ENCODE measurements around the gene SLC25A1. TPM values are rescaled to one million over a fixed set of nuclear protein-coding genes. Genes with fewer than 3 reads are reported as not detected.

The SLC25A1 gene
- total and polyA plus RNA-seq, 2 of the 8 experiments (the other 6 are each of a cell fraction or from before 2014, with no cell fraction given) = 110 to 148 TPM

GRCh38 chr22:19152942-19153883 lies 25.3 kb downstream of the SLC25A1 start:
- no peak overlapping the region for H3K23ac ChIP-seq (ENCODE audit: insufficient read length)
- no peak overlapping the region for H4K91ac ChIP-seq (replicated peaks; ENCODE audit: insufficient read length, low read length)
- ChIA-PET POLR2A (ENCODE audit: partially characterized antibody) (interaction anchor here (0.6 kb wide), 1 partner anchor 38 kb away, joined by 3 read pairs; no protein-coding TSS in a partner anchor), CTCF (ENCODE audit: partially characterized antibody) (interaction anchor here (5.2 kb wide), 1 partner anchor 7 kb away, joined by 37 read pairs; the partner anchor contains the start of gene ESS2)
- H3K14ac ChIP-seq (ENCODE audit: insufficient read length) = no peak overlapping the region
- H2BK15ac ChIP-seq (ENCODE audit: low read length) = no peak overlapping the region
- peaks cover 7% of the 10 kb centered on the region; the same call in 1 of the 2 replicates for H3K23me2 ChIP-seq (ENCODE audit: low read depth, low read length)
- H2BK20ac ChIP-seq (ENCODE audit: low read length) = no peak overlapping the region
- H2BK12ac ChIP-seq (ENCODE audit: low read depth, low read length) = peak overlapping the region; percentile 75; the same call in 1 of the 2 replicates
- no peak overlapping the region for H2BK120ac ChIP-seq (replicated peaks; ENCODE audit: low read depth, low read length)
- no peak overlapping the region for H3K4ac ChIP-seq (replicated peaks; ENCODE audit: insufficient read length, low read depth, low read length)
- 79% methylated on average over 11 of the region's 11 CpGs; no CpG with 5 or more reads in 1 of the 2 experiments for WGBS, 2 experiments (ENCODE audit: extremely low coverage in 1 of 2, insufficient coverage in 1 of 2, insufficient read length in 1 of 2, insufficient replicate concordance in 2 of 2, low coverage in 1 of 2, low lambda C conversion rate in 2 of 2, missing lambda C conversion rate in 1 of 2)
- peaks cover 0 to 12% (median 0%) of the 10 kb centered on the region in 4 experiments; a peak in 1 of 8 replicates for H3K36me3 ChIP-seq (ENCODE audit: control insufficient read depth in 2 of 4, insufficient read depth in 4 of 4, low read length in 3 of 4)
- H2AFZ ChIP-seq (ENCODE audit: low read length) = no peak overlapping the region
- H3K9ac ChIP-seq (replicated peaks in 1 of 4; ENCODE audit: extremely low read depth in 1 of 4, low read depth in 3 of 4, low read length in 3 of 4) = no peak overlapping the region
- no peak overlapping the region for H2BK5ac ChIP-seq (ENCODE audit: low read depth, low read length)
- peaks cover 0 to 12% of the 10 kb centered on the region in 2 experiments for H4K20me1 ChIP-seq (replicated peaks in 1 of 2; ENCODE audit: control insufficient read depth in 1 of 2, insufficient read depth in 2 of 2, low read length in 2 of 2)
- H4K8ac ChIP-seq (ENCODE audit: extremely low read depth, insufficient read depth, low read length) = no peak overlapping the region
- FAIRE-seq (no peak), DNase-seq (ENCODE audit: low read depth in 1 of 2, low spot score in 2 of 2) (no peak)
- peaks cover 44 to 53% (median 48%) of the 10 kb centered on the region in 4 experiments for H3K27me3 ChIP-seq (replicated peaks in 1 of 4; ENCODE audit: control insufficient read depth in 3 of 4, extremely low read depth in 1 of 4, insufficient read depth in 3 of 4, low read length in 3 of 4)
- H3K9me3 ChIP-seq (ENCODE audit: insufficient read depth in 2 of 2, low read depth in 1 of 2, low read length in 1 of 2) = 0 out of 4 replicates have a peak, but pooled peaks cover 0 to 6% of the 10 kb centered on the region in 2 experiments
- no peak overlapping the region for H3K4me3 ChIP-seq (ENCODE audit: extremely low read depth in 1 of 4, insufficient read depth in 2 of 4, low read depth in 3 of 4, low read length in 4 of 4)
- no peak overlapping the region for H3K27ac ChIP-seq (ENCODE audit: low read depth, low read length)
- no peak overlapping the region for H3K18ac ChIP-seq (ENCODE audit: extremely low read depth, low read length)
- no peak overlapping the region for H3K56ac ChIP-seq (replicated peaks; ENCODE audit: insufficient read length, low read depth, low read length)
- no peak overlapping the region for H4K5ac ChIP-seq (ENCODE audit: insufficient read length, low read depth, low read length)
- H2AK5ac ChIP-seq (ENCODE audit: low read depth, low read length) = no peak overlapping the region
- no peaks in the 10 kb centered on the region for H3K79me2 ChIP-seq (ENCODE audit: control insufficient read depth in 1 of 2, insufficient read depth in 2 of 2, low read length in 2 of 2)
- no peak overlapping the region for H3K4me2 ChIP-seq (ENCODE audit: insufficient read depth in 1 of 2, low read depth in 2 of 2, low read length in 2 of 2)
- peaks cover 0 to 3% (median 0%) of the 10 kb centered on the region in 4 experiments; a peak in 3 of 7 replicates for H3K4me1 ChIP-seq (replicated peaks in 1 of 4; ENCODE audit: control insufficient read depth in 3 of 4, insufficient read depth in 4 of 4, low read length in 3 of 4)
- H3K79me1 ChIP-seq (ENCODE audit: low read depth, low read length) = no peaks in the 10 kb centered on the region
- no peak for TF ChIP-seq JUN (IDR thresholded peaks at IDR 0.05; ENCODE audit: low read depth, low read length)
- TF ChIP-seq EZH2 (IDR thresholded peaks at IDR 0.05; ENCODE audit: low read depth, low read length, severe bottlenecking) = no peak
- TF ChIP-seq ATF3 (IDR thresholded peaks at IDR 0.05; ENCODE audit: insufficient read depth, low read depth, low read length) = no peak
- TF ChIP-seq RNF2 (IDR thresholded peaks at IDR 0.05; ENCODE audit: borderline replicate concordance, low read depth, low read length, missing control alignments, poor library complexity, severe bottlenecking) = no peak
- no peak for TF ChIP-seq KDM5A (IDR thresholded peaks at IDR 0.05; ENCODE audit: low read length)
- no peak for TF ChIP-seq KDM1A (IDR thresholded peaks at IDR 0.05; ENCODE audit: borderline replicate concordance, low read length)
- no peak for TF ChIP-seq SP1 (IDR thresholded peaks at IDR 0.05; ENCODE audit: low read depth, low read length)
- no peak for TF ChIP-seq CHD2 (IDR thresholded peaks at IDR 0.05; ENCODE audit: low read length)
- TF ChIP-seq RXRA (IDR thresholded peaks at IDR 0.05; ENCODE audit: insufficient read depth, low read depth, low read length) = no peak
- TF ChIP-seq BCL11A (IDR thresholded peaks at IDR 0.05; ENCODE audit: low read depth in 2 of 2, low read length in 2 of 2) = no peak

Measured in H1 (cell line).